Measurements from ENCODE around the gene LRRC34. TPM values are rescaled to one million over a fixed set of nuclear protein-coding genes. Genes with fewer than 3 reads are reported as not detected.
A peak's percentile ranks its signal among the peaks of the same experiment; 100 is the strongest.

Gene LRRC34
- total and polyA plus RNA-seq, 10 of the 15 experiments (the other 5 are each of a cell fraction or from before 2014, with no cell fraction given), result 0.24 to 3.7 (median 1.7) TPM

DNA sequence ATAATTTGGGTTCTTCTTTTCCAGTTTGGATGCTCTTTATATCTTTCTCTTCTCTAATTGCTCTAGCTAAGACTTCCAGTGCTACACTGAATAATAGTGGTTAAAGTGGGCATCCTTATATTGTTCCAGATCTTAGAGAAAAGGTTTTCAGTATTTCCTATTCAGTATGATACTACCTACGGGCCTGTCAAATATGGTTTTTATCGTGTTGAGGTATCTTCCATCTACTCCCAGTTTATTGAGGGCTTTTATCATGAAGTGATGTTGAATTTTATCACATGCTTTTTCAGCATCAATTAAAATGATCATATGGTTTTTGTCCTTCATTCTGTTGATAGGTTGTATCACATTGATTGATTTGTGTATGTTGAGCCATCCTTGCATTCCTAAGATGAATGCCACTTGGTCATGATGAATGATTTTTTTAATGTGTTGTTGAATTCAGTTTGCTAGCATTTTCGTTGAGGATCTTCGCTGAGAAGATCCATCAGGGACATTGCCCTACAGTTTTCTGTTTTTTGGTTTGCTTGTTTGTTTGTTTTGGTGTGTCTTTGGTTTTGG, 3.0 kb upstream of the LRRC34 start:
- Histone ChIP-seq H3K27me3 (replicated peaks in 1 of 2; ENCODE audit: control insufficient read depth in 2 of 2, insufficient read depth in 2 of 2, low read length in 1 of 2) (no peaks in the 10 kb centered on the region), H3K79me2 (ENCODE audit: control insufficient read depth, insufficient read depth, low read length) (no peaks in the 10 kb centered on the region), H3K4me2 (ENCODE audit: control insufficient read depth, insufficient read depth) (no peak overlapping the region), H2AFZ (ENCODE audit: control insufficient read depth, low read depth, low read length) (no peak overlapping the region), H3K9ac (ENCODE audit: control insufficient read depth, insufficient read depth, low read length) (no peak overlapping the region), H3K36me3 (ENCODE audit: control insufficient read depth in 2 of 2, insufficient read depth in 2 of 2, low read length in 1 of 2) (no peaks in the 10 kb centered on the region), H3K9me3 (replicated peaks; ENCODE audit: control insufficient read depth, insufficient read depth, low read length) (peaks cover 3% of the 10 kb centered on the region; the same call in 1 of the 3 replicates), H3K4me1 (ENCODE audit: control insufficient read depth, insufficient read depth, low read length) (peaks cover 12% of the 10 kb centered on the region), H3K27ac (ENCODE audit: control insufficient read depth, insufficient read depth) (no peak overlapping the region), H4K20me1 (ENCODE audit: control insufficient read depth, insufficient read depth) (no peaks in the 10 kb centered on the region), H3K4me3 (no peak overlapping the region)
- in situ Hi-C loops (cut with MboI) (no loop called here), intact Hi-C loops (cut with micrococcal nuclease; ENCODE audit: unreplicated experiment) (no loop called here)
- BruUV-seq (replicated peaks), result no TSS peak
- WGBS (ENCODE audit: insufficient coverage, insufficient replicate concordance, low lambda C conversion rate, missing lambda C conversion rate), result 99% methylated on average over 4 of the region's 4 CpGs
- ChIA-PET CTCF (interaction anchor here (1.0 kb wide), 1 partner anchor 52 kb away, joined by 3 read pairs; no protein-coding TSS in a partner anchor), POLR2A (no interaction called here), RAD21 (ENCODE audit: unreplicated experiment) (interaction anchor here (2.1 kb wide), 1 partner anchor 43 kb away, joined by 10 read pairs; the partner anchor contains the start of gene MYNN), SMC1A (ENCODE audit: uncharacterized antibody, unreplicated experiment) (no interaction called here)
- FAIRE-seq (no peak), DNase-seq (ENCODE audit: low read depth, low spot score) (no peak), ATAC-seq (no peak)
- TF ChIP-seq YY1 (IDR thresholded peaks at IDR 0.05; ENCODE audit: low read depth, low read length) (no peak), CBX5 (IDR thresholded peaks at IDR 0.05; ENCODE audit: low read depth) (peak; percentile 33; the same call in 1 of the 2 replicates)

DNA sequence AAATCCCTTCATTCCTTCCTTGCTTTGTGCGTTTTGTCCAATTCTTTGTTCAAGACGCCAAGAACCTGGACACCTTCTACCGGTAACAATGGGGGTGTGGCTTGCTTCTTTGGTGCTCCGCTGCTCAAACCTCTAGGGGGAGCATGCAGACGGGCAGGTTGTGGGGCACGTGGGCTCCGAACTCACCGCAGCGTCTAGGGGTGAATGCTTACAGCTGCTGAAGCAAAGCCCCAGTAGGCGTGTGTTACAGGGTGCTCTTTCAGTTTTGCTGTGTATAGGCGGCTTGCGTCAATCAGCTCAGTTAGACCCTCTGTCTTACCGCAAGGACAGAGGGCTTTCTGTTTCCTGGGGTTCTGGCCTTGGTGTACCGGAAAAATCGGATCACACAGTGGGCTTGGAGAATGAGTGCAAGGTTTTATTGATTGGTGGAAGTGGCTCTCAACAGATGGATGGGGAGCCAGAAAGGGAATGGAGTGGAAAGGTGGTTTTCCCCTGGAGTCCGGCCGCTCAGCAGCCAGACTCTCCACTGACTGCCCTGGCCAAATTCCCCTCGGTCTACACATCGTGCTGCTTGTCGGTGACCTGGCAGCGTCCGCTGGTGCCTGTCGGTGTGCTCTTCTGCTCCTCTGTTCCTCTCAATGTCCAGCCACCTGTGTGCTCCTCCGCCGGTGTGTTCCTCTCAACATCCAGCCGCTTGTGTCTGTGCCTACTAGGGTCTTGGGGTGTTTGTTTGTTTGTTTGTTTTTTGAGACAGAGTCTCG, 1.2 kb upstream of the LRRC34 start:
- Histone ChIP-seq H2AFZ (ENCODE audit: control insufficient read depth, low read depth, low read length) (peak overlapping the region; percentile 94), H3K4me3 (peak overlapping the region; percentile 71), H3K4me2 (ENCODE audit: control insufficient read depth, insufficient read depth) (peak overlapping the region; percentile 100), H3K9ac (ENCODE audit: control insufficient read depth, insufficient read depth, low read length) (peak overlapping the region; percentile 60), H3K79me2 (ENCODE audit: control insufficient read depth, insufficient read depth, low read length) (no peaks in the 10 kb centered on the region), H3K9me3 (replicated peaks; ENCODE audit: control insufficient read depth, insufficient read depth, low read length) (peaks cover 3% of the 10 kb centered on the region; the same call in 1 of the 3 replicates), H3K4me1 (ENCODE audit: control insufficient read depth, insufficient read depth, low read length) (peaks cover 12% of the 10 kb centered on the region), H3K27ac (ENCODE audit: control insufficient read depth, insufficient read depth) (peak overlapping the region; percentile 77), H3K27me3 (replicated peaks in 1 of 2; ENCODE audit: control insufficient read depth in 2 of 2, insufficient read depth in 2 of 2, low read length in 1 of 2) (no peaks in the 10 kb centered on the region), H4K20me1 (ENCODE audit: control insufficient read depth, insufficient read depth) (no peaks in the 10 kb centered on the region), H3K36me3 (ENCODE audit: control insufficient read depth in 2 of 2, insufficient read depth in 2 of 2, low read length in 1 of 2) (no peaks in the 10 kb centered on the region)
- FAIRE-seq (peak; percentile 90), DNase-seq (ENCODE audit: low read depth, low spot score) (peak; percentile 83), ATAC-seq (peak; percentile 91)
- in situ Hi-C loops (cut with MboI) (no loop called here), intact Hi-C loops (cut with micrococcal nuclease; ENCODE audit: unreplicated experiment) (loop anchor here (1.0 kb wide), 1 partner anchor 41 kb away; the partner anchor contains the start of gene MYNN)
- POLR2A ChIA-PET, result interaction anchor here (0.5 kb wide), 1 partner anchor 228 kb away, joined by 4 read pairs; no protein-coding TSS in a partner anchor
- RAD21 ChIA-PET (ENCODE audit: unreplicated experiment), result interaction anchor here (0.7 to 2.1 kb wide), 7 partner anchors 18 to 240 kb away, joined by 3 to 10 read pairs (median 4); partner anchors contain the start of gene MYNN
- TSS peak; percentile 84 for BruUV-seq (replicated peaks)
- CTCF ChIA-PET, result interaction anchor here (0.8 to 1.7 kb wide), 7 partner anchors 12 to 239 kb away, joined by 3 to 4 read pairs (median 3); partner anchors contain the start of genes SEC62 and TERC
- SMC1A ChIA-PET (ENCODE audit: uncharacterized antibody, unreplicated experiment), result interaction anchor here (0.7 to 1.9 kb wide), 4 partner anchors 8 to 151 kb away, joined by 3 to 5 read pairs (median 4); no protein-coding TSS in a partner anchor
- 8% methylated on average over 25 of the region's 27 CpGs for WGBS (ENCODE audit: insufficient coverage, insufficient replicate concordance, low lambda C conversion rate, missing lambda C conversion rate)
- peak; percentile 82 for TF ChIP-seq MXI1 (IDR thresholded peaks at IDR 0.05; ENCODE audit: low read depth, low read length)
- peak; percentile 82 to 86; a peak in 3 of 4 replicates for TF ChIP-seq IKZF2 (IDR thresholded peaks at IDR 0.05)
- TF ChIP-seq SP1 (IDR thresholded peaks at IDR 0.05; ENCODE audit: low read depth, low read length), result peak; percentile 50
- peak; percentile 50; the same call in 1 of the 2 replicates for TF ChIP-seq YY1 (IDR thresholded peaks at IDR 0.05; ENCODE audit: low read depth, low read length)
- TF ChIP-seq HDAC6 (IDR thresholded peaks at IDR 0.05; ENCODE audit: unreplicated experiment), result no peak
- peak; percentile 83; the same call in 1 of the 2 replicates for TF ChIP-seq ATF3 (IDR thresholded peaks at IDR 0.05; ENCODE audit: borderline replicate concordance, extremely low read depth, low read depth, low read length)
- no peak for TF ChIP-seq YBX1 (IDR thresholded peaks at IDR 0.05)
- TF ChIP-seq SUPT20H (IDR thresholded peaks at IDR 0.05; ENCODE audit: borderline replicate concordance, control insufficient read depth, low read depth, low read length), result no peak
- TF ChIP-seq TBL1XR1 (IDR thresholded peaks at IDR 0.05; ENCODE audit: low read depth, low read length), result peak; percentile 47; the same call in 1 of the 2 replicates
- 0 out of 2 replicates have a peak, but pooled peaks have one; percentile 31 for TF ChIP-seq HDGF (IDR thresholded peaks at IDR 0.05)
- TF ChIP-seq EZH2 (IDR thresholded peaks at IDR 0.05; ENCODE audit: borderline replicate concordance, control insufficient read depth, low read depth, low read length), result no peak
- TF ChIP-seq NBN (IDR thresholded peaks at IDR 0.05), result peak; percentile 91
- TF ChIP-seq ATF7 (IDR thresholded peaks at IDR 0.05; ENCODE audit: low read depth), result peak; percentile 80
